K562 (cell line): ENCODE measurements around the gene VEGFA. TPM values are rescaled to one million over a fixed set of nuclear protein-coding genes. Genes with fewer than 3 reads are reported as not detected.
A peak's percentile ranks its signal among the peaks of the same experiment; 100 is the strongest.

ENCODE experiments used
- ATF7 ChIP-seq: fragments of 450-650 bp; IDR thresholded peaks from 2 replicates; pipeline ENCODE4 v1.7.1; 2014; ENCODE audit warnings: mild to moderate bottlenecking, moderate library complexity
- BHLHE40 ChIP-seq: IDR thresholded peaks from 2 replicates; pipeline ENCODE4 v1.6.1; 2011; ENCODE audit warnings: low read length, improper control_type of control experiment
- CBX8 ChIP-seq: fragments of 200-600 bp; sonication (generic); IDR thresholded peaks from 2 replicates; pipeline ENCODE4 v1.6.1; 2012; ENCODE audit warnings: borderline replicate concordance, mixed run types, low read depth, mild to moderate bottlenecking, moderate library complexity, mixed read lengths, low read length, control low read depth, inconsistent platforms; ENCODE audit not compliant: poor library complexity, severe bottlenecking; ENCODE audit errors: extremely low read depth
- FIP1L1 ChIP-seq: fragments of 200-400 bp; formaldehyde crosslinking; IDR thresholded peaks from 2 replicates; pipeline ENCODE4 v1.6.1; 2018; ENCODE audit warnings: mild to moderate bottlenecking, low read depth, low read length; ENCODE audit not compliant: poor library complexity, severe bottlenecking
- FOXP1 ChIP-seq: sonication (generic); formaldehyde crosslinking; IDR thresholded peaks from 2 replicates; pipeline ENCODE4 v1.8.0; 2022; ENCODE audit warnings: mild to moderate bottlenecking, missing genetic modification reagents
- HDAC2 ChIP-seq: fragments of 450-650 bp; IDR thresholded peaks from 2 replicates; pipeline ENCODE4 v1.6.1; 2016; ENCODE audit warnings: mild to moderate bottlenecking
- HMGN3 ChIP-seq: IDR thresholded peaks from 2 replicates; pipeline ENCODE4 v1.6.1; 2011; ENCODE audit warnings: borderline replicate concordance, low read depth, mild to moderate bottlenecking, mixed read lengths, low read length; ENCODE audit not compliant: insufficient read length; ENCODE audit errors: extremely low read depth
- HNRNPLL ChIP-seq: fragments of 200-400 bp; formaldehyde crosslinking; IDR thresholded peaks from 2 replicates; pipeline ENCODE4 v1.6.1; 2017; ENCODE audit warnings: low read length, low read depth, mild to moderate bottlenecking; ENCODE audit not compliant: poor library complexity, severe bottlenecking
- KAT7 ChIP-seq: sonication (generic); formaldehyde crosslinking; IDR thresholded peaks from 2 replicates; pipeline ENCODE4 v1.8.0; 2022; ENCODE audit warnings: missing genetic modification reagents, mild to moderate bottlenecking, borderline replicate concordance
- KDM5B ChIP-seq: fragments of 200-600 bp; sonication (generic); IDR thresholded peaks from 2 replicates; pipeline ENCODE4 v1.6.1; 2012; ENCODE audit warnings: low read depth, mild to moderate bottlenecking, moderate library complexity, low read length, control low read depth, inconsistent platforms; ENCODE audit not compliant: insufficient replicate concordance
- LCOR ChIP-seq: sonication (generic); formaldehyde crosslinking; IDR thresholded peaks from 2 replicates; pipeline ENCODE4 v1.8.0; 2022; ENCODE audit warnings: mild to moderate bottlenecking, missing genetic modification reagents
- MAZ ChIP-seq, 2 experiments: fragments of 450-650 bp in 1 of 2; sonication (generic) in 1 of 2; formaldehyde crosslinking; IDR thresholded peaks in 1 of 2; conservative IDR thresholded peaks in 1 of 2; 2 replicates each; pipeline versions ENCODE4 v1.4.0 to v1.5.0; 2020; ENCODE audit warnings: mild to moderate bottlenecking in 1 of 2, missing genetic modification reagents in 1 of 2
- POLR2B ChIP-seq: fragments of 450-650 bp; IDR thresholded peaks from 2 replicates; pipeline ENCODE4 v1.6.1; 2018; ENCODE audit warnings: low read depth; ENCODE audit not compliant: partially characterized antibody
- POLR2G ChIP-seq: fragments of 200-400 bp; formaldehyde crosslinking; IDR thresholded peaks from 2 replicates; pipeline ENCODE4 v1.6.1; 2017; ENCODE audit warnings: low read depth, mild to moderate bottlenecking, antibody characterized with exemption, low read length, moderate library complexity
- RBM17 ChIP-seq: fragments of 200-400 bp; formaldehyde crosslinking; IDR thresholded peaks from 2 replicates; pipeline ENCODE4 v1.6.1; 2017; ENCODE audit warnings: low read depth, mild to moderate bottlenecking, low read length, borderline replicate concordance
- SETDB1 ChIP-seq: IDR thresholded peaks from one replicate; pipeline ENCODE4 v1.6.1; 2012; ENCODE audit warnings: low read length, control low read depth, inconsistent platforms
- TCF7L2 ChIP-seq: fragments of 150-350 bp; IDR thresholded peaks from 2 replicates; pipeline ENCODE4 v1.6.1; 2016; ENCODE audit warnings: low read depth, mild to moderate bottlenecking, low read length, moderate library complexity
- U2AF1 ChIP-seq: fragments of 200-400 bp; formaldehyde crosslinking; optimal IDR thresholded peaks from 2 replicates; pipeline ENCODE3; 2017; ENCODE audit warnings: mild to moderate bottlenecking, low read depth, low read length, moderate library complexity
- ZBTB17 ChIP-seq: fragments of 450-650 bp; formaldehyde crosslinking; IDR thresholded peaks from 2 replicates; pipeline ENCODE4 v1.4.0; 2020; ENCODE audit warnings: mild to moderate bottlenecking
- ZEB2 ChIP-seq: fragments of 450-650 bp; IDR thresholded peaks from 2 replicates; pipeline ENCODE4 v1.6.1; 2016
- ZNF146 ChIP-seq: IDR thresholded peaks from one replicate; pipeline ENCODE4 v1.6.1; 2018; ENCODE audit warnings: missing compliant biosample characterization; ENCODE audit not compliant: unreplicated experiment
- ZNF217 ChIP-seq: sonication (generic); formaldehyde crosslinking; IDR thresholded peaks from 2 replicates; pipeline ENCODE4 v1.8.0; 2022; ENCODE audit warnings: mild to moderate bottlenecking, missing genetic modification reagents
- ZNF253 ChIP-seq: fragments of 250-450 bp; sonication (Bioruptor Pico); conservative IDR thresholded peaks from 2 replicates; pipeline ENCODE4 v1.6.1; 2021; ENCODE audit warnings: mild to moderate bottlenecking
- ZNF324 ChIP-seq: fragments of 250-450 bp; sonication (Bioruptor Pico); IDR thresholded peaks from 2 replicates; pipeline ENCODE4 v1.4.0; 2020; ENCODE audit warnings: mild to moderate bottlenecking
- polyA plus RNA-seq, 8 experiments: library from polyadenylated mRNA; depleted of rRNA in 4 of 8; stranded (reverse) in 5 of 8; unstranded in 3 of 8; fragments of >200 nt; fragmentation: Nextera tagmentation in 2 of 8; fragmentation: Illumina TruSeq in 1 of 8; extraction: Ambion mirVana in 2 of 8; extraction: Trizol in 1 of 8; gene quantifications; 2 replicates each; pipeline versions ENCODE4 v1.2.1 to v1.2.3, GENCODE V29; 2011 to 2014; ENCODE audit warnings: inconsistent platforms in 1 of 8, missing spikeins in 1 of 8
- total RNA-seq, 7 experiments: library from RNA; depleted of rRNA in 6 of 7; stranded (reverse); fragments of >200 nt in 6 of 7; fragmentation: Illumina TruSeq in 2 of 7; extraction: Trizol in 2 of 7; gene quantifications; 2 replicates each; pipeline versions ENCODE4 v1.2.1 to v1.2.3, GENCODE V29; 2011 to 2021; ENCODE audit warnings: low replicate concordance in 1 of 7
- TF ChIP-seq, protein P1 (sequence below): fragments of 250-450 bp; sonication (Bioruptor Pico); IDR thresholded peaks from 2 replicates; pipeline ENCODE4 v1.8.0; 2022; ENCODE audit warnings: moderate library complexity, mild to moderate bottlenecking, inconsistent platforms
- TF ChIP-seq, protein P2 (sequence below), 3 experiments: fragments of 200-800 bp in 1 of 3; sonication (Bioruptor generic) in 1 of 3; sonication (generic) in 1 of 3; formaldehyde crosslinking in 1 of 3; IDR thresholded peaks; 2 replicates each; pipeline versions ENCODE4 v1.6.1 to v1.8.0; 2016 to 2022; ENCODE audit warnings: mild to moderate bottlenecking in 2 of 3, missing compliant biosample characterization in 2 of 3, missing genetic modification characterization in 2 of 3, missing genetic modification reagents in 1 of 3

Gene VEGFA
- total and polyA plus RNA-seq, 9 of the 15 experiments (the other 6 are each of a cell fraction or from before 2014, with no cell fraction given): 14.0 to 271 (median 124) TPM

DNA sequence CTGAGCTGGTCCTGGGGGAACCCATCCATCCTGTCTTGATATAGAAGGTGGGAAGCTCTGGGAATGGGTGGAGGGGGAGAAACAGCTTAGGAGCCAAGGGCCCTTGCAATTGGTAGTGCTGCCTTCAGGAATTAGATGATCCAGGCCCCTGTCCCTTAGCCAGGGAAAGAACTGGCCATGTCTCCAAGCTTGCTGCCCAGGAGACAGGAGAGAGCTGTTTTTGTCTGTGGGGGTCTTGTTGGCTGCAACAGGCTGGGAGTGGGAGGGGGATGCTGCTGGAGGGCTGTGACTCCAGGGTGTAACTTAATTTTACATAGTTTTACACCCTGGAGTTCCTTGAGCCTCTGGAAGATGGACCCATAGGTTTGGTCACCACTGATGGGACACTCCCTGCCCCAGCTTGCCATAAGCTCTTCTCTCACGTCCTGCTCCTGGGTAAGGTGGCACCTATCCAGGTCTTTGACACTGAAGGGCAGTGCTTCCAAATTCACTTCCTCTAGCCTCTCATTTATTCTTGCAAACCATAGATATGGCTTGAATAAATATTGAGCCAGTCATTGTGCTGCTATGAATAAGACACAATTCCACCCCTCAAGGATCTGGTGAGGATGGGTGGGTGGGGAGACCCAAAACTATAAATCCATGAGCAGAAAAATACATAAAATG lies 16.8 kb downstream of the VEGFA start (continued):
- TF ChIP-seq ZNF217 (CRISPR knock-in tag): no peak
- TF ChIP-seq HDAC2: no peak
- no peak for TF ChIP-seq KDM5B
- no peak for TF ChIP-seq POLR2G
- TF ChIP-seq HNRNPLL: no peak
- no peak for TF ChIP-seq ZEB2
- no peak for TF ChIP-seq FIP1L1
- TF ChIP-seq ZNF253: no peak; the same call in 1 of the 2 replicates
- TF ChIP-seq ZNF146 (CRISPR knock-in tag): no peak
- TF ChIP-seq RBM17: no peak
- TF ChIP-seq SETDB1: no peak
- no peak; the same call in 1 of the 2 replicates for TF ChIP-seq KAT7 (CRISPR knock-in tag)
- TF ChIP-seq CBX8: no peak
- TF ChIP-seq, protein P1, sequence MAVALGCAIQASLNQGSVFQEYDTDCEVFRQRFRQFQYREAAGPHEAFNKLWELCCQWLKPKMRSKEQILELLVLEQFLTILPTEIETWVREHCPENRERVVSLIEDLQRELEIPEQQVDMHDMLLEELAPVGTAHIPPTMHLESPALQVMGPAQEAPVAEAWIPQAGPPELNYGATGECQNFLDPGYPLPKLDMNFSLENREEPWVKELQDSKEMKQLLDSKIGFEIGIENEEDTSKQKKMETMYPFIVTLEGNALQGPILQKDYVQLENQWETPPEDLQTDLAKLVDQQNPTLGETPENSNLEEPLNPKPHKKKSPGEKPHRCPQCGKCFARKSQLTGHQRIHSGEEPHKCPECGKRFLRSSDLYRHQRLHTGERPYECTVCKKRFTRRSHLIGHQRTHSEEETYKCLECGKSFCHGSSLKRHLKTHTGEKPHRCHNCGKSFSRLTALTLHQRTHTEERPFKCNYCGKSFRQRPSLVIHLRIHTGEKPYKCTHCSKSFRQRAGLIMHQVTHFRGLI: no peak
- TF ChIP-seq HMGN3: no peak
- TF ChIP-seq, protein P2, sequence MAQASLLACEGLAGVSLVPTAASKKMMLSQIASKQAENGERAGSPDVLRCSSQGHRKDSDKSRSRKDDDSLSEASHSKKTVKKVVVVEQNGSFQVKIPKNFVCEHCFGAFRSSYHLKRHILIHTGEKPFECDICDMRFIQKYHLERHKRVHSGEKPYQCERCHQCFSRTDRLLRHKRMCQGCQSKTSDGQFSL (CRISPR knock-in tag; IDR thresholded peaks at IDR 0.05): no peak
- TF ChIP-seq, protein P2 (tag; IDR thresholded peaks at IDR 0.05): no peak
- no peak for TF ChIP-seq ZNF324 (CRISPR knock-in tag)
- TF ChIP-seq ATF7: no peak
- TF ChIP-seq U2AF1: no peak
- no peak for TF ChIP-seq TCF7L2
- TF ChIP-seq LCOR: no peak
- peak; percentile 90 for TF ChIP-seq ZBTB17 (CRISPR knock-in tag)
- TF ChIP-seq POLR2B: peak; percentile 84
- no peak for TF ChIP-seq FOXP1 (CRISPR knock-in tag)
- peak in 1 of 2 experiments; percentile 73; a peak in 1 of 4 replicates for TF ChIP-seq MAZ (CRISPR knock-in tag; conservative IDR thresholded peaks at IDR 0.05 in 1 of 2, IDR thresholded peaks at IDR 0.05 in 1 of 2)
- TF ChIP-seq BHLHE40: no peak
